ENCODE results near the gene CYP2S1.

DNA sequence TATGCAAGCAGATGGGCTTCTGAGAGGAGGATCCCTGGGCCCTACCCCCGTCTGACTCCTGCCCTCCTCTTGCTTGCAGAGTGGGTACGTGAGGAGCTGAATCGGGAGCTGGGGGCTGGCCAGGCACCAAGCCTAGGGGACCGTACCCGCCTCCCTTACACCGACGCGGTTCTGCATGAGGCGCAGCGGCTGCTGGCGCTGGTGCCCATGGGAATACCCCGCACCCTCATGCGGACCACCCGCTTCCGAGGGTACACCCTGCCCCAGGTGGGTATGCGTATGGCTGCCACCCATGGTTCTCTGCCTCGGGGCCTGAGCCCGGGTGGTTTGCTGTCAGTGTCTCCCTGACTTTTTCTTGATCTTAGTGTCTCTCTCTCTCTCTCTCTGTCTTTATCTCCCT is 10.4 kb downstream of the CYP2S1 start:
- no peak for TF ChIP-seq POLR2A (IDR thresholded peaks at IDR 0.05; ENCODE audit: low read length)
- TF ChIP-seq GATA1 (IDR thresholded peaks at IDR 0.05; ENCODE audit: low read depth, low read length): no peak

All from erythroblast (primary cell).